H4 (cell line): Measurements from ENCODE around the gene DNLZ. TPM values are rescaled to one million over a fixed set of nuclear protein-coding genes. Genes with fewer than 3 reads are reported as not detected.

ENCODE experiments used
- DNase-seq: peaks from one replicate; pipeline ENCODE4 v3.0.0-alpha.2; 2015; ENCODE audit warnings: low spot score
- total RNA-seq: library from RNA; depleted of rRNA; stranded (reverse); fragments of >200 nt; shearing (Covaris generic); gene quantifications from 2 replicates; pipeline ENCODE4 v1.2.3, GENCODE V29; 2014

Gene DNLZ
- total RNA-seq, 1 experiment from 2014 or later, result 26.5 TPM

- no peak for DNase-seq
Measured at GRCh38 chr9:136343121-136343883, 20.2 kb downstream of the DNLZ start.

GRCh38 chr9:136342181-136343120 is 21.1 kb downstream of the DNLZ start:
- DNase-seq, result no peak

- DNase-seq, result no peak
Measured at GRCh38 chr9:136341769-136342168, 21.8 kb downstream of the DNLZ start.

GRCh38 chr9:136341042-136341655 is 22.4 kb downstream of the DNLZ start:
- no peak for DNase-seq

GRCh38 chr9:136340356-136341041 is 23.0 kb downstream of the DNLZ start:
- DNase-seq, result no peak

GRCh38 chr9:136339958-136340310 is 23.6 kb downstream of the DNLZ start:
- DNase-seq, result no peak

- DNase-seq, result peak; percentile 37
Measured at GRCh38 chr9:136339173-136339957, 24.2 kb downstream of the DNLZ start.

- DNase-seq, result no peak
Measured at GRCh38 chr9:136338511-136338910, 25.0 kb downstream of the DNLZ start.

- no peak for DNase-seq
Measured at GRCh38 chr9:136337416-136338395, 25.8 kb downstream of the DNLZ start.

GRCh38 chr9:136336881-136337280 is 26.7 kb downstream of the DNLZ start:
- no peak for DNase-seq

GRCh38 chr9:136336156-136336870 is 27.2 kb downstream of the DNLZ start:
- no peak for DNase-seq

- no peak for DNase-seq
Measured at GRCh38 chr9:136335296-136336155, 28.0 kb downstream of the DNLZ start.

GRCh38 chr9:136334541-136334940 is 29.0 kb downstream of the DNLZ start:
- DNase-seq, result no peak

- no peak for DNase-seq
Measured at GRCh38 chr9:136333486-136333885, 30.1 kb downstream of the DNLZ start.

- no peak for DNase-seq
Measured at GRCh38 chr9:136333045-136333444, 30.5 kb downstream of the DNLZ start.

- DNase-seq, result no peak
Measured at GRCh38 chr9:136332482-136332983, 31.0 kb downstream of the DNLZ start.

GRCh38 chr9:136331556-136332481 is 31.7 kb downstream of the DNLZ start:
- no peak for DNase-seq
